Vagina (tissue), 2 donors: Measurements from ENCODE around the gene GUCA1C.

Source experiments
- POLR2A ChIP-seq, 2 donors: fragments of 450-650 bp; IDR thresholded peaks; one replicate each; pipeline ENCODE4 v1.6.1; 2017; ENCODE audit warnings: antibody characterized with exemption in 2 of 2, mild to moderate bottlenecking in 2 of 2, moderate library complexity in 2 of 2
- TF ChIP-seq, protein P1 (sequence below), 3 experiments: fragments of 450-650 bp in 2 of 3; fragments of 200-600 bp in 1 of 3; sonication (generic) in 1 of 3; IDR thresholded peaks; one replicate each; pipeline ENCODE4 v1.5.1; 2017 to 2019; ENCODE audit warnings: antibody characterized with exemption in 3 of 3, mild to moderate bottlenecking in 2 of 3, moderate library complexity in 2 of 3

DNA sequence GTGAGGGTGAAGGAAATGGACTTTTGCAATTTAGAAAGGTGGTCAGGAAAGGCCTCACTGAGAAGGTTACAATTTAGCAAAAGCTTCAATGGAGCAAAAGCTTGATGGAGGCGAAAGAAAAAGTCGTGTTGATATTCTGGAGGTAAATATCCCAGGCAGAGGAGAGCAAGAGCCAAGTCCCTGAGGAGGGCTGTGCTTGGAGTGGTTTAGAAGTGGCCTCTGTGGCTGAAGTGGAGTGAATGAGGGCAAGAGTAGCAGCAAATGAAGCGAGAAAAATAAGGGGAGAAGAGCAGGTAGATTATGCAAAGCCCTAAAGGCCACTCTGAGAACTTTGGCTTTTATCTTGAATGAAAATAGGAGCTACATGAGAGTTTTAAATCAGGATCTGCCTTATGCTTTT lies 54.1 kb downstream of the GUCA1C start:
- TF ChIP-seq, protein P1, sequence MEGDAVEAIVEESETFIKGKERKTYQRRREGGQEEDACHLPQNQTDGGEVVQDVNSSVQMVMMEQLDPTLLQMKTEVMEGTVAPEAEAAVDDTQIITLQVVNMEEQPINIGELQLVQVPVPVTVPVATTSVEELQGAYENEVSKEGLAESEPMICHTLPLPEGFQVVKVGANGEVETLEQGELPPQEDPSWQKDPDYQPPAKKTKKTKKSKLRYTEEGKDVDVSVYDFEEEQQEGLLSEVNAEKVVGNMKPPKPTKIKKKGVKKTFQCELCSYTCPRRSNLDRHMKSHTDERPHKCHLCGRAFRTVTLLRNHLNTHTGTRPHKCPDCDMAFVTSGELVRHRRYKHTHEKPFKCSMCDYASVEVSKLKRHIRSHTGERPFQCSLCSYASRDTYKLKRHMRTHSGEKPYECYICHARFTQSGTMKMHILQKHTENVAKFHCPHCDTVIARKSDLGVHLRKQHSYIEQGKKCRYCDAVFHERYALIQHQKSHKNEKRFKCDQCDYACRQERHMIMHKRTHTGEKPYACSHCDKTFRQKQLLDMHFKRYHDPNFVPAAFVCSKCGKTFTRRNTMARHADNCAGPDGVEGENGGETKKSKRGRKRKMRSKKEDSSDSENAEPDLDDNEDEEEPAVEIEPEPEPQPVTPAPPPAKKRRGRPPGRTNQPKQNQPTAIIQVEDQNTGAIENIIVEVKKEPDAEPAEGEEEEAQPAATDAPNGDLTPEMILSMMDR (IDR thresholded peaks at IDR 0.05): no peak
- no peak for TF ChIP-seq POLR2A (IDR thresholded peaks at IDR 0.05)
